Left lung (tissue), 14 donors: ENCODE measurements around the gene TNFSF12. TPM values are rescaled to one million over a fixed set of nuclear protein-coding genes. Genes with fewer than 3 reads are reported as not detected.

ENCODE experiments used
- ATAC-seq: fragments of 200-7000 bp; cut with Tn5 transposase; one replicate; pipeline ENCODE4 v1.9.1; 2020; ENCODE audit warnings: moderate library complexity
- DNase-seq, 4 donors: peaks; one replicate each; pipeline ENCODE4 v3.0.0-alpha.2; 2013 to 2020
- H3K27ac ChIP-seq, 2 donors: fragments of 200-600 bp; sonication (generic) in 1 of 2; one replicate each; pipeline versions ENCODE4 v1.5.0 to v1.8.0; 2020 to 2021
- H3K27me3 ChIP-seq, 2 donors: fragments of 200-600 bp; sonication (generic) in 1 of 2; one replicate each; pipeline versions ENCODE4 v1.5.0 to v1.8.0; 2020 to 2021
- H3K36me3 ChIP-seq, 2 donors: fragments of 200-600 bp; sonication (generic) in 1 of 2; one replicate each; pipeline versions ENCODE4 v1.5.0 to v1.8.0; 2020 to 2021
- H3K4me1 ChIP-seq, 2 donors: fragments of 200-600 bp; one replicate each; pipeline ENCODE4 v1.8.0; 2021
- H3K4me3 ChIP-seq, 2 donors: fragments of 200-600 bp; sonication (generic) in 1 of 2; one replicate each; pipeline versions ENCODE4 v1.5.0 to v1.8.0; 2020 to 2021; ENCODE audit warnings: mild to moderate bottlenecking in 1 of 2
- H3K9me3 ChIP-seq, 2 donors: fragments of 200-600 bp; sonication (generic) in 1 of 2; one replicate each; pipeline versions ENCODE4 v1.5.0 to v1.8.0; 2020 to 2021
- intact Hi-C, 2 donors: fragments of 100-400 bp; cut with DNase I; formaldehyde crosslinking; loops; one replicate each; pipeline versions ENCODE4 v1.11.2 to v1.14.2; 2022
- long read RNA-seq, 12 donors: library from polyadenylated mRNA in 2 of 12; unstranded in 2 of 12; transcript quantifications; one replicate each; pipeline ENCODE4 v2.0.0 and lab custom pipeline, GENCODE V29; 2019 to 2026
- polyA plus RNA-seq, 6 donors: library from polyadenylated mRNA; unstranded; fragments of 120-200 nt; gene quantifications; one replicate each; pipeline ENCODE4 v1.2.1, GENCODE V29; 2013; ENCODE audit not compliant: insufficient read length in 6 of 6
- total RNA-seq, 2 donors: library from RNA; stranded (reverse); fragmentation: NEBNext Ultra II Directional; extraction: Animal tissue kit (Norgen Biotek cat#: 25700); gene quantifications; one replicate each; pipeline ENCODE4 v1.2.1, GENCODE V29; 2021
- TF ChIP-seq, protein P1 (sequence below), 2 donors: fragments of 200-600 bp; sonication (generic) in 1 of 2; IDR thresholded peaks; one replicate each; pipeline versions ENCODE4 v1.5.0 to v1.8.0; 2021; ENCODE audit warnings: antibody characterized with exemption in 2 of 2
- donor health status: DM: no; HTN: yes; CAD: no.
- donor health status: DM: no; HTN: no; CAD: no.

The TNFSF12 gene, protein sequence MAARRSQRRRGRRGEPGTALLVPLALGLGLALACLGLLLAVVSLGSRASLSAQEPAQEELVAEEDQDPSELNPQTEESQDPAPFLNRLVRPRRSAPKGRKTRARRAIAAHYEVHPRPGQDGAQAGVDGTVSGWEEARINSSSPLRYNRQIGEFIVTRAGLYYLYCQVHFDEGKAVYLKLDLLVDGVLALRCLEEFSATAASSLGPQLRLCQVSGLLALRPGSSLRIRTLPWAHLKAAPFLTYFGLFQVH
- total RNA-seq (10 to 100 TPM; 48.5 to 50.5 TPM), polyA plus RNA-seq (10 to 100 TPM; 23.6 to 30.7 (median 28.4) TPM)
- long read RNA-seq, donor 1, transcript TNFSF12-201 (7 exons, 1,553 nt): major isoform, 12 of 26 reads
- long read RNA-seq, donor 1, partial matches to known transcripts: 5 of 26 reads
- long read RNA-seq, donor 1, other reads (novel, unspliced or antisense): 5 of 26 reads
- long read RNA-seq, donor 2, transcript TNFSF12-201 (7 exons, 1,553 nt): major isoform, 10 of 11 reads
- long read RNA-seq, donor 2, partial matches to known transcripts: 0 of 11 reads
- long read RNA-seq, donor 2, other reads (novel, unspliced or antisense): 0 of 11 reads
- long read RNA-seq, donor 3, transcript TNFSF12-201 (7 exons, 1,553 nt): major isoform, 10 of 11 reads
- long read RNA-seq, donor 3, partial matches to known transcripts: 0 of 11 reads
- long read RNA-seq, donor 3, other reads (novel, unspliced or antisense): 0 of 11 reads
- long read RNA-seq, donor 4, partial matches to known transcripts: 4 of 9 reads
- long read RNA-seq, donor 4, other reads (novel, unspliced or antisense): 1 of 9 reads
- long read RNA-seq, donor 5, transcript TNFSF12-201 (7 exons, 1,553 nt): major isoform, 9 of 11 reads
- long read RNA-seq, donor 5, partial matches to known transcripts: 0 of 11 reads
- long read RNA-seq, donor 5, other reads (novel, unspliced or antisense): 0 of 11 reads
- long read RNA-seq, donor 6, transcript TNFSF12-201 (7 exons, 1,553 nt): major isoform, 8 of 27 reads
- long read RNA-seq, donor 6, partial matches to known transcripts: 13 of 27 reads
- long read RNA-seq, donor 6, other reads (novel, unspliced or antisense): 6 of 27 reads
- long read RNA-seq, donor 7, partial matches to known transcripts: 0 of 1 reads
- long read RNA-seq, donor 7, other reads (novel, unspliced or antisense): 0 of 1 reads
- long read RNA-seq, donor 8, transcript TNFSF12-201 (7 exons, 1,553 nt): major isoform, 6 of 11 reads
- long read RNA-seq, donor 8, partial matches to known transcripts: 5 of 11 reads
- long read RNA-seq, donor 8, other reads (novel, unspliced or antisense): 0 of 11 reads
- long read RNA-seq, donor 9: 0 reads
- long read RNA-seq, donor 10, partial matches to known transcripts: 2 of 9 reads
- long read RNA-seq, donor 10, other reads (novel, unspliced or antisense): 2 of 9 reads
- long read RNA-seq, donor 11: 0 reads
- long read RNA-seq, donor 12, transcript TNFSF12-201 (7 exons, 1,553 nt): major isoform, 7 of 13 reads
- long read RNA-seq, donor 12, partial matches to known transcripts: 0 of 13 reads
- long read RNA-seq, donor 12, other reads (novel, unspliced or antisense): 5 of 13 reads

DNA sequence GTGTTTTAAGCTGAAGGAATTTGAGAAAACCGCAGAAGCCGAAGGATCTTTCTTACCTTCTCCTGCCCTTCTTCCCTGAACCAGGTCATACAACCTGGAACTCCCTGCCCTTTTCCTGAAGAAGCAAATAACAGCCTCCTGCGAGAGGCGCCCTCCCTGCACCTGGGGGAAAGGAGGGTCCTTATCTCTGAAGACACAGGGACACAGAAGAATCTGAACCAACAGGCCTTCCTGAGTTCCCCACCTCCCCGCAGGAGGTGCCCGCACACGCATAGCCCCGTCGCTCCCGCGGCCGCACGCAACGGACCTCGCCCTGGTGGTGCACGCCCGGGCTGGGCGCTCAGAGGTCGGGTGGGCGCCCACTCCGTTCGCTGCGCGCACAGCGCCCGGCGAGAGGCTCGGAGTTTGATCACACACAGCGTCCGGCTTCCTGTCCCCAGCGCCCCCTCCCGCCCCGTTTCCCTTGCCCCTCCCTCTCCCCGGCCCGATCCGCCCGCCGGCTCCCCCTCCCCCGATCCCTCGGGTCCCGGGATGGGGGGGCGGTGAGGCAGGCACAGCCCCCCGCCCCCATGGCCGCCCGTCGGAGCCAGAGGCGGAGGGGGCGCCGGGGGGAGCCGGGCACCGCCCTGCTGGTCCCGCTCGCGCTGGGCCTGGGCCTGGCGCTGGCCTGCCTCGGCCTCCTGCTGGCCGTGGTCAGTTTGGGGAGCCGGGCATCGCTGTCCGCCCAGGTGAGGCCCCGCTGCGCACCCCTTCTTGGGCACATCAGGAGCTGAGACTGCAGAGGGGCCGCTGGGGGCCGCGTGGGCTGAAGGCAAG lies at the start of gene TNFSF12:
Gene TNFSF12 (plus strand): TSS at position 474 of the 816 bp plus-strand sequence. CDS start 96 bp downstream, at position 570.
- TF ChIP-seq, protein P1, sequence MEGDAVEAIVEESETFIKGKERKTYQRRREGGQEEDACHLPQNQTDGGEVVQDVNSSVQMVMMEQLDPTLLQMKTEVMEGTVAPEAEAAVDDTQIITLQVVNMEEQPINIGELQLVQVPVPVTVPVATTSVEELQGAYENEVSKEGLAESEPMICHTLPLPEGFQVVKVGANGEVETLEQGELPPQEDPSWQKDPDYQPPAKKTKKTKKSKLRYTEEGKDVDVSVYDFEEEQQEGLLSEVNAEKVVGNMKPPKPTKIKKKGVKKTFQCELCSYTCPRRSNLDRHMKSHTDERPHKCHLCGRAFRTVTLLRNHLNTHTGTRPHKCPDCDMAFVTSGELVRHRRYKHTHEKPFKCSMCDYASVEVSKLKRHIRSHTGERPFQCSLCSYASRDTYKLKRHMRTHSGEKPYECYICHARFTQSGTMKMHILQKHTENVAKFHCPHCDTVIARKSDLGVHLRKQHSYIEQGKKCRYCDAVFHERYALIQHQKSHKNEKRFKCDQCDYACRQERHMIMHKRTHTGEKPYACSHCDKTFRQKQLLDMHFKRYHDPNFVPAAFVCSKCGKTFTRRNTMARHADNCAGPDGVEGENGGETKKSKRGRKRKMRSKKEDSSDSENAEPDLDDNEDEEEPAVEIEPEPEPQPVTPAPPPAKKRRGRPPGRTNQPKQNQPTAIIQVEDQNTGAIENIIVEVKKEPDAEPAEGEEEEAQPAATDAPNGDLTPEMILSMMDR (IDR thresholded peaks at IDR 0.05): peak; percentile 5 to 16
- Histone ChIP-seq H3K4me1 (peaks cover 6 to 51% of the 10 kb centered on the region in 2 donors), H3K9me3 (no peaks in the 10 kb centered on the region), H3K36me3 (peaks cover 0 to 7% of the 10 kb centered on the region in 2 donors), H3K4me3 (peak within 1 kb of the TSS; percentile 55 to 78), H3K27ac (peak within 1 kb of the TSS; percentile 86), H3K27me3 (no peaks in the 10 kb centered on the region)
- peak; percentile 19 to 89 (median 70) for DNase-seq
- intact Hi-C loops: no loop called here
- peak; percentile 85 for ATAC-seq

DNA sequence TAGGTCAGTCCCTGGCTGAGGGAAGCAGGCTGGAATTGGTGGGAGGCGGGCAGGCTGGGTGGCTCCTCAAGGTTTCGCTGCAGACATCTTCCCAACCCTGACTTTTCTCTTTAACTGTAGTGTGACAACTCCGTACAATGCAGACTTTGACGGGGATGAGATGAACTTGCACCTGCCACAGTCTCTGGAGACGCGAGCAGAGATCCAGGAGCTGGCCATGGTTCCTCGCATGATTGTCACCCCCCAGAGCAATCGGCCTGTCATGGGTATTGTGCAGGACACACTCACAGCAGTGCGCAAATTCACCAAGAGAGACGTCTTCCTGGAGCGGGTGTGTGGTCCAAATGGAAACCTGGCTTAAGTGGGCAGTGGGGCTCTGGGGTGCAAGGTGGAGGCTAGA lies 49.7 kb upstream of the TNFSF12 start:
- intact Hi-C loops: no loop called here
- ATAC-seq (no peak), DNase-seq (no peak)
- TF ChIP-seq, protein P1 (IDR thresholded peaks at IDR 0.05): no peak
- Histone ChIP-seq H3K27ac (no peak overlapping the region), H3K9me3 (no peaks in the 10 kb centered on the region), H3K27me3 (no peaks in the 10 kb centered on the region), H3K4me3 (no peak overlapping the region), H3K36me3 (peaks cover 2 to 87% of the 10 kb centered on the region in 2 donors), H3K4me1 (no peaks in the 10 kb centered on the region)

DNA sequence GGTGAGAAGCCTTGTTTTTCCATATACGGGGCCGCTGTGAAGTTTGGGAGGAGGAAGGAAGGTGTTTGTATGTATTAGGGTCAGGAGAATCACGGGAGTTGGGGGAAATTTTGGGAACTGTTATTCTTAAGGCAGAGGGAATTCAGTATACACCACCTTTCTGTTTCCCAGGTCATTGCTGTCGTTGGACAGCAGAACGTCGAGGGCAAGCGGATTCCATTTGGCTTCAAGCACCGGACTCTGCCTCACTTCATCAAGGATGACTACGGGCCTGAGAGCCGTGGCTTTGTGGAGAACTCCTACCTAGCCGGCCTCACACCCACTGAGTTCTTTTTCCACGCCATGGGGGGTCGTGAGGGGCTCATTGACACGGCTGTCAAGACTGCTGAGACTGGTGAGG lies 47.1 kb upstream of the TNFSF12 start:
- H3K4me3 ChIP-seq: no peak overlapping the region
- DNase-seq (no peak), ATAC-seq (no peak)
- no peaks in the 10 kb centered on the region for H3K9me3 ChIP-seq
- TF ChIP-seq, protein P1 (IDR thresholded peaks at IDR 0.05): no peak
- no peak overlapping the region for H3K27ac ChIP-seq
- H3K27me3 ChIP-seq: no peaks in the 10 kb centered on the region
- H3K4me1 ChIP-seq: no peaks in the 10 kb centered on the region
- intact Hi-C loops: no loop called here
- H3K36me3 ChIP-seq: peaks cover 2 to 100% of the 10 kb centered on the region in 2 donors

DNA sequence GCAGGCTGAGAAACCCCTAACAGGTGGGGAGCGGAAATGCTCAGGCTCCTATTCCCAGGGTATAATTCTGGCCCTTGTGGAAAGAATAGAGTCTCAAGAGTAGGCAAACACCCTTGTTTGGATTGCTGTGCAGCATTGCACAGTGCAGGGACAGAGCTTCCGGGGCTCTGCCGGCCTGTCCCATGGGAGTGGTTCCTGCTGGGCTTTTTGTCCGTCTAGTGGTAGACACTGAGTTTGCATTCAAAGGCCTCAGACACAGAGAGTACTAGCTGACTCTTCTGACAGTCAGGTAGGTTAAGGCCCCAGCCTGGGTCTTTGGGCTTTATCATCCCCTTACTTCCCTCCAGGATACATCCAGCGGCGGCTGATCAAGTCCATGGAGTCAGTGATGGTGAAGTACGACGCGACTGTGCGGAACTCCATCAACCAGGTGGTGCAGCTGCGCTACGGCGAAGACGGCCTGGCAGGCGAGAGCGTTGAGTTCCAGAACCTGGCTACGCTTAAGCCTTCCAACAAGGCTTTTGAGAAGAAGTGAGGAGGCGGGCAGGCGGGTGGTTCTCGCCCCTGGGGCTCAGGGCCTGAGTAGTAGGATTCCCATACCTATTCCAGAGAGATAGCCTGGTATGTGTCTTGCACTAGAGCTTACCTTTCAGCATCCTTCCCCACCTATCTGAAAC lies 46.5 kb upstream of the TNFSF12 start:
- no peak for DNase-seq
- Histone ChIP-seq H3K4me3 (no peak overlapping the region), H3K27ac (no peak overlapping the region), H3K9me3 (no peaks in the 10 kb centered on the region), H3K4me1 (no peaks in the 10 kb centered on the region), H3K36me3 (peaks cover 2 to 100% of the 10 kb centered on the region in 2 donors), H3K27me3 (no peaks in the 10 kb centered on the region)
- intact Hi-C loops: no loop called here
- TF ChIP-seq, protein P1 (IDR thresholded peaks at IDR 0.05): no peak
- ATAC-seq: no peak
